ENCODE results near the gene SUGP1.
A peak's percentile ranks its signal among the peaks of the same experiment; 100 is the strongest.
"Not testable (repeated sequence)": the region's sequence is repeated elsewhere in the genome, so short reads cannot be mapped to it uniquely, and the experiment has no call there.

Gene SUGP1, protein sequence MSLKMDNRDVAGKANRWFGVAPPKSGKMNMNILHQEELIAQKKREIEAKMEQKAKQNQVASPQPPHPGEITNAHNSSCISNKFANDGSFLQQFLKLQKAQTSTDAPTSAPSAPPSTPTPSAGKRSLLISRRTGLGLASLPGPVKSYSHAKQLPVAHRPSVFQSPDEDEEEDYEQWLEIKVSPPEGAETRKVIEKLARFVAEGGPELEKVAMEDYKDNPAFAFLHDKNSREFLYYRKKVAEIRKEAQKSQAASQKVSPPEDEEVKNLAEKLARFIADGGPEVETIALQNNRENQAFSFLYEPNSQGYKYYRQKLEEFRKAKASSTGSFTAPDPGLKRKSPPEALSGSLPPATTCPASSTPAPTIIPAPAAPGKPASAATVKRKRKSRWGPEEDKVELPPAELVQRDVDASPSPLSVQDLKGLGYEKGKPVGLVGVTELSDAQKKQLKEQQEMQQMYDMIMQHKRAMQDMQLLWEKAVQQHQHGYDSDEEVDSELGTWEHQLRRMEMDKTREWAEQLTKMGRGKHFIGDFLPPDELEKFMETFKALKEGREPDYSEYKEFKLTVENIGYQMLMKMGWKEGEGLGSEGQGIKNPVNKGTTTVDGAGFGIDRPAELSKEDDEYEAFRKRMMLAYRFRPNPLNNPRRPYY

DNA sequence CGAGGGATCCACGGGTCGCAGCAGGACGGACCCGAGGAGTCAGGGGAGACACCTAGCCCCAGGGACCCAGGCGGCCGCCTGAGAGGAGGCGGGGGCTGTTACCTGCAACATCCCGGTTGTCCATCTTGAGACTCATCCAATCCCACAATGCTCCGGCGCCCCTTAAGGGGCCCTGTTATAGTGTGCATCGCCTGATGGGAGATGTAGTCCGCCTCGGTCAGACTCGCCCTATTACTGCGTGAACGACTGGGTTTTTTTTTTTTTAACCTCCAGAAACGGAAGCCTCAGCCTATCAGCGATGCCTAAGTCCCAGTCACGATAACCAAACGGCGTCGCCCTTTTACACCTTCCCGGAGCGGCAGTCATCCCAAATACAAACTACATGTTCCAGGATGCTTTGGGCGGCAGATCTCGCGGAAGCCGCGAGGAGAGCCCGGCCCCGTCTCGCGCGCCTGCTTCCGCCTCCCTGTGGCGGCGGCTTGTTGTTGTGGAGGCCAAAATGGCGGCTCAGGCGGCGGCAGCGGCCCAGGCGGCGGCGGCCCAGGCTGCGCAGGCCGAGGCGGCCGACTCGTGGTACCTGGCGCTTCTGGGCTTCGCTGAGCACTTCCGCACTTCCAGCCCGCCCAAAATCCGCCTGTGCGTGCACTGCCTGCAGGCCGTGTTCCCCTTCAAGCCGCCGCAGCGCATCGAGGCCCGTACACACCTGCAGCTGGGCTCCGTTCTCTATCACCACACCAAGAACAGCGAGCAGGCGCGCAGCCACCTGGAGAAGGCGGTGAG lies at the start of gene SUGP1, which contains the start of gene MAU2:
SUGP1 (minus strand) TSS at position 149 of the 780 bp plus-strand sequence; CDS start at position 136, 13 bp downstream.
MAU2 (plus strand) TSS at position 469 of the 780 bp plus-strand sequence; CDS start at position 500, 31 bp downstream.
- peak; percentile 90 to 91 for DNase-seq

DNA sequence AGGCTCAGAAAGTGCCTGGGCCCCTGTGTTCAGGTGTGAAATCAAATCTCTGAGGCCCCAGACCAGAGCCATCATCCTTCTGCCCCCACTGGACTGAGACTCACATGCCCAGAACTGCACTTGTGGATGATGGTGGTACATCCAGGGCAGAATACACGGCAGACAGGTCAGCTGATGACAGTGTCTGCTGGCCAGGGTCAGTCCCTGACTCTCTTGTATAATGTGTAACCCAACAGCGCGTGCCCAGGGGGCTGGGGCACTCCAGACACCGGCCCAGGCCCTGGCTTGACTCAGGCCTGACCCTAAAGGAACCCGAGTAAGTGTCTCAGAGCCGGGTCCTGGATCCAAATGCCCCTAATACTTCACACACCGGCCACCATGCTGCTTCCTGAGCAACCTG lies 47.8 kb upstream of the SUGP1 start:
- no peak for DNase-seq

DNA sequence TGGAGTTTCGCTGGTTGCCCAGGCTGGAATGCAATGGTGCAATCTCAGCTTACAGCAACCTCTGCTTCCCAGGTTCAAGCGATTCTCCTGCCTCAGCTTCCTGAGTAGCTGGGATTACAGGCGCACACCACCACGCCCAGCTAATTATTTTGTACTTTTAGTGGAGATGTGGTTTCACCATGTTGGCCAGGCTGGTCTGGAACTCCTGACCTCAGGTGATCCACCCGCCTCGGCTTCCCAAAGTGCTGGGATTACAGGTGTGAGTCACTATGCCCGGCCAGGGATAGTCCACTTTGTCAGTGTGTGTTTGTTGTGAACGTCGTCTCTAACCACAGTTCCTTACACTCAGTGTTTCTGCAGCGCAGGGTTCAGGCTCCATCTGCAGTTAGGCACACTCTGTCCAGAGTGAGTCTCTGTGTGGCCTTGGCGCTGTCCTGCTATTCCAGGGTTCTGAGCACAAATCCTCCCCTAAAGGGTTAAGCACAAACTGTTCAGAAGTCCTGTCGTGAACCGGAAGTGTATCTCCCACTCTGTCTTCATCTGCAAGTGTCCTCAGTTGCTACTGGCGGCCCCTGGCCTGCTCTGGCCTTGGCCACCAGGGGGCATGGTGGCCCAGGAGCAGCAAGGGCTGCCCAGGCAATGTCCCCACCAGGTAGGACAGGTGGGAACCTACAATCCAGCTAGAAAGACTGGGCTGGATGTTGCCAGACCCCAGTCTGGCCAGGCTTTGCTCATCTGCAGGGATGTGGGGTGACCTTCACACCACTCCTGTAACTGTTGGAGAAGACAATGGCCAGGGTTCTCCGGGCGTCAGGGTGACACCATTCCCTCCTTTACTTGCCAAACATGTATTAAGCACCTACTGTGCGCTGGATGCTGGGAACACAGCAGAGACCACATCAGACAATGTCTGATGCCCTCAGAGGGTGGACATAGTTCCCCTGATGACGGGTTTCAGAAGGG lies 46.4 kb upstream of the SUGP1 start:
- peak; percentile 91 to 93 for DNase-seq

DNA sequence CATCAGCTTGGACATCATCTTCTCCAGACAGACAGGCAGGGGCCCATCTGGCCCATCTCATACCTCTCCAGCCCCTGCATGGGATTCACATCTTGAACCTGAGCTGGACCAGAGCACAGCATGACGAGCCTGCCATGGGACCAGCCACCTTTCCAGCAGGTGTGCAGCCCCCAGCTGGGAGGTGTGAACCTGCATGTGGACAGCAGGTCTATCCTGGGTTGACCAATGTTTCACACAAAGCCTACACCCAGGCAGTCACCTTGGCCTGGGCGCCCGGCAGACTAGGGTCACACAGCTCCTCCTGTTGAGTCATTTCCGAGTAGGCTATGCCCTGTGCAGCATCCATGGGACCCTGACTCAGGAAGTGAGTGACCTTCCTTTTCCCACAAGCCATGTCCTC lies 41.8 kb upstream of the SUGP1 start:
- DNase-seq, result no peak

DNA sequence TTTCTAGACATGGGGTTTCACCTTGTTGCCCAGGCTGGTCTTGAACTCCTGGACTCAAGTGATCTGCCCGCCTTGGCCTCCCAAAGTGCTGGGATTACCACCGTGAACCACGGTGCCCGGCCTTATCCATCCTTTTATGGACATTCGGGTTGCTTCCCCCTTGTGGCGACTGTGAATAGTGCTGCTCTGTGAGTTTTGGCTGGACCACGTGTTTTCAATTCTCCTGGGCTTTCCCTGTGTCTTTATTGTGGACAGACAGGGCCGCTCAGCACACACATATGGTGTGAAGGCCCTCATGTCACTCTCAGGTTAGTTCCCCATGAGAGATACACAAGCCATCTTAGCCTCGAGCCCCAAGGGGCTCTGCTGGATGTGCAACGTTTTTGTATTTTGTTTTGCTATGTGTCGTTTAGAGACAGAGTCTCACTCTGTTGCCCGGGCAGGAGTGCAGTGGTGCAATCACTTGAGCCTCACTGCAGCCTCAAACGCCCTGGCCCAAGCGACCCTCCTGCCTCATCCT lies 40.8 kb upstream of the SUGP1 start:
- DNase-seq, result peak; percentile 65 to 71

DNA sequence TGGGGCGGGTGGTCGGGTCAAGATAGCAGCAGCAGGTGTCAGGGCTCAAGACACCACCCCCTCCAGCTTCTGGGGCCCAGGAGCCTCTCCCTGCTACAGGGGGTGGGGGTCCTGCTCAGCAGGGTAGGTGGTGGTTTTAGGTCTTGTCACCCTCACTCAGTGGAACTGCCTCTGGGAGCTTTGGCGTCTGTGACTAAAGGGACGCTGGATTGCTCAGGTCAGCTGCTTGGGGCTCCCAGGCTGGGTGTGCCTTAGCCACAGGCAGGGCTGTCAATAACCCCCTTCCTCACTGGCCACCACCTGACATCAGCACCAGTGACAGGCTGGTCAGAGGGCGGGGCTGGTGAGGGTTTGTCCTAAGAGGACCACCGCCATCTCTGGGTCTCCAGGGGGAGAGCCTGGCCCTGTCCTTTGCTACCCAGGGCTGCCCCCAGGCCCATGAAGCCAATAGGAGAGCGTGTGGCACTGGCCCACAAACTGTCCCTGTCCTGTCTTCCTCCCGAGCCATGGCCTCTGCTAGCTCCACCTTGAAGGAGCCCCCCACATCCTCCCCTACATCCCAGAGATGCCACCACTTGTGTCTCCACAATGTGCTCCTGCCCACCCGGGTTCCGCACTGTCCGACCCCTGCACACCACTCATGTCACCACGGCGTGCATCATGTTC lies 36.7 kb upstream of the SUGP1 start:
- DNase-seq, result no peak

DNA sequence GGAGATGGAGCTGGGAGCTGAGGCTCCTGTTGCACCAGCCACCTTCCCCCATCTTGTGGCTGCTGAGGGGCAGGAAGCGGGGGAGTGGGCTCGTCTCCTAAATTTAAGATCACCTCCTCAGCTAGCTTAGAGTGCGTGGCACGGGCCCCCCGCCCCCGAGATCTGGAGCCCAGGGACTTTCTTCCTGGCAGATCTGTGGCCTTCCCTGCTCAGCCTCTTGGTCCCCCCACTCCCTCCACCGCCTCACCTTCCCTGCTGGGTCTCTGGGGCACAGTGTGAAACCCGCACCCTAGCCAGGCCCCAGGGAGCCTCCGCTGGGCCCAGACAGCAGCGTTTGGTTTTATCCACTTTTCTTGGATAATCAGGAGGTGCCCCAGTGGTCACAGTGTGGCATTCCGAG lies 36.2 kb upstream of the SUGP1 start:
- DNase-seq, result no peak

DNA sequence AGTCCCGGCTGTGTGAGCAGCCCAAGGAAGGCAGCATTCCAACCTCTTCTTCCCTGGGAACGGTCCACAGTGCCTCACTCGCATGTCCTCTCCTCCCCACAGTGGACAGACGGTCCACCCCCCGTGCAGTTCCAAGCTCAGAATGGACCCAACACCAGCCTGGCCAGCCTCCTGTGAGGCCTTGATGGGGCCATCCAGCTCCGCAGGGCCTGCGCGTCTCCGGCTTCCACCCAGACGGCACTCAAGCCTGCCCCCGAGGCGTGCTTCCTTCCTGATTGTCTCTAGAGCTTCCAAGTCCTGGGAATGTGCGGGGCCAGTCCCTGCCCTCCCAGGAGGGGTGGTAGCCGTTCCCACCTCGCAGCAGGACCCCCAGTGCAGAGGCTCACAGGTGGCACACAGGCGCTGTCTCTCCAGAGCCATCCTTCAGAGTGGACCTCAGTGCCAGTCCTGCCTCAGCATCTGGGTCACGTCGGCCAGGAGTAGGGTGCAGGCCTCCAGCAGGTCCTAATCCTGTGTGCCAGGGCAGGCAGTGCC lies 35.4 kb upstream of the SUGP1 start:
- no peak for DNase-seq

DNA sequence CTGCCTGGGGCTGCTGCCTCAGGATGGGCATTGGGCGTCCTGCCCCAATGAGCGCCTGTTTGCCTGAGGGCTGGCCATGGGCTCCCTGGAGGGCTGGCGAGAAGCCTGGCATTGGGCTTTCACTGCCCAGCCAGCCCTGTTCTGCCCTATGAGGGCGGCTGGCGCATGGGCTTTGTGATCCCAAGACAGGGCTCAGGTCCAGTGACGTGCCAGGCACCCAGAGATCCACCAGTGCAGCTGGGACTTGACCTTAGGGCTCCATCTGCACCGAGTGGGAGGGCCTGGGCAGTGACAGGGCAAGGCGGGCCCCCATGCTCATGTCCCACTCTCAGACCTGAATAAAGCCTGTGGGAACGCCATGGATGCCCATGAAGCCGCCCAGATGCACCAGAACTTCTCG lies 34.6 kb upstream of the SUGP1 start:
- DNase-seq, result no peak

DNA sequence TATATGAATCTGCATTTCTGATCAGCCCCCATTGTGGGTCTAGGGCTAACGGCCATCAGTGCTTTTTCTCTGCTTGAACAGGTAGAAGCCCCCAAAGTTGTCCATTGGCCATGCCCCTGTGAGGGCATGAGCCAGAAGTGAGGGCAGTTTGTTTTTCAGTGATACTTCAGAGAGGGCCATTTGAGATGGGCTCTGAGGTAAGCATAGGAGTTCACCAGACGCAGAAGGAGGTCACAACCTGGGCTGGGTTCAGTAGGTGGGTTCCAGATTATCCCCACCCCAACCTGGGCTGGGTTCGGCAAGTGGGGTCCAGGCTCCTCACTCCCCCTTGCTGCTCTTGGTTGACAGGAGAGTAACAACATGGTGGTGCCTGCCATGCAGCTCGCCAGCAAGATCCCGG lies 33.7 kb upstream of the SUGP1 start:
- DNase-seq, result no peak

DNA sequence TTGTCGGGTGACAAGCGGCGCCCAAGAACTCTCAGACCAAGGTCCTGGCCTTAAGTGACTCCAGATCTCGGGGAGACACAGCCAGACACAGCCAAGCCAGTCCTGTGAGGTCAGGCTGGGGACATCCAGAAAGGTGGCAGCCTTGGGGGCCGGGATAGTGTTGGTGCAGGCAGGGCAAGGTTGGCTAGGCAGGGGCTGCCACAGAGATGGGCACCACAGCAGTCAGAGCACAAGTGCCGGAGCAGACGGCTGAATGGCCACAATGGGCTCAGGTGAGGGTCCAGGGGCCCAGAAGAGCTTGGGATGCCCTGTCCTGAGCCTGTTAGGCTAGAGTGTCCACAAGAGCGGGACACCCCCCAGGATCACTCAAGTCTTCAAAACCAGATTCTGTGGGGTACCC lies 32.5 kb upstream of the SUGP1 start:
- no peak for DNase-seq

DNA sequence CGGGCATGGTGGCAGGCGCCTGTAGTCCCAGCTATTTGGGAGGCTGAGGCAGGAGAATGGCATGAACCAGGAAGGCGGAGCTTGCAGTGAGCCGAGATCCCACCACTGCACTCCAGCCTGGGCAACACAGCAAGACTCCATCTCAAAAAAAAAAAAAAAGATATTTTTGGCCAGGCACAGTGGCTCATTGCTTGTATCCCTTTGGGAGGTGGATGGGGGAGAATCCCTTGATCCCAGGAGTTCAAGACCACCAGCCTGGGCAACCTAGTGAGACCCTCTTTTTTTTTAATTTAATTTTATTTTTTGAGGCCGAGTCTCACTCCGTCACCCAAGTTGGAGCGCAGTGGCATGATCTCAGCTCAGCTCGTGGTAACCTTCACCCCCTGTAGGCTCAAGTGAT lies 30.4 kb upstream of the SUGP1 start:
- not testable (repeated sequence) for DNase-seq

DNA sequence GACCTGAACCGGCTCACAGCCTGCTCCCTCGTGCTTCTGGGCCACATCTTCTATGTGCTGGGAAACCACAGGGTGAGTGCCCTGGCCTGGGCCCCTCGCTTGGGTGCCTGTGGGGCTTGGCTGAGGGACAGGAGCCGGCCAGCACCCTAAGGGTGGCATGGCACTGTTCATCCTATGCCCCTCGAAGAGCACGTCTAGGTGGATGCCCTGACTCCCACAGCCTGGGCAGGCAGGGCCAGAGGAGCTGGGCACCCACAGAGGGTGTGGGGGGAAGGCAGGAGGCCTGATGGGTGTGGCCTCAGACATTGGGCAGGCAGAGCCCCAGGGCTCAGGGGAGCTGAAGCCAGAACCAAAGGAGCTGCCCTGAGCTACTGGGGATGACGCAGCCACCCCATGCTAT lies 29.1 kb upstream of the SUGP1 start:
- no peak for DNase-seq

DNA sequence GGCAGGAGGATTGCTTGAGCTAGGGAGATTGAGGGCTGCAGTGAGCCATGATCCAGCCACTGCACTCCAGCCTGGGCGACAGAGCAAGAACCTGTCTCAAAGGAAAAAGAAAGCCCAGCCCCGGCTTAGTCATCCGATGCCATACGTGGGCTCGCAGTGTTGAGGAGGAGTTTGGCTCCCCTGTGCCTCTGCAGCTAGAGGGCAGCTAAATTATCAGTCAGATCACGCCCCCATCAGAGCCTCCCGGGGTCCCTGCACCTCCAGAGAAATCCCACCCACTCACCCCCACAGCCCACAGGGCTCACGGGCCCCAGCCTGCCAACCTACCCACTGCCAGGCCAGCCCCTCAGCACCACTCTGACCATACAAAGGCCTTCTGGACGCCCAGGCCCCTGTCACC lies 28.0 kb upstream of the SUGP1 start:
- no peak for DNase-seq

DNA sequence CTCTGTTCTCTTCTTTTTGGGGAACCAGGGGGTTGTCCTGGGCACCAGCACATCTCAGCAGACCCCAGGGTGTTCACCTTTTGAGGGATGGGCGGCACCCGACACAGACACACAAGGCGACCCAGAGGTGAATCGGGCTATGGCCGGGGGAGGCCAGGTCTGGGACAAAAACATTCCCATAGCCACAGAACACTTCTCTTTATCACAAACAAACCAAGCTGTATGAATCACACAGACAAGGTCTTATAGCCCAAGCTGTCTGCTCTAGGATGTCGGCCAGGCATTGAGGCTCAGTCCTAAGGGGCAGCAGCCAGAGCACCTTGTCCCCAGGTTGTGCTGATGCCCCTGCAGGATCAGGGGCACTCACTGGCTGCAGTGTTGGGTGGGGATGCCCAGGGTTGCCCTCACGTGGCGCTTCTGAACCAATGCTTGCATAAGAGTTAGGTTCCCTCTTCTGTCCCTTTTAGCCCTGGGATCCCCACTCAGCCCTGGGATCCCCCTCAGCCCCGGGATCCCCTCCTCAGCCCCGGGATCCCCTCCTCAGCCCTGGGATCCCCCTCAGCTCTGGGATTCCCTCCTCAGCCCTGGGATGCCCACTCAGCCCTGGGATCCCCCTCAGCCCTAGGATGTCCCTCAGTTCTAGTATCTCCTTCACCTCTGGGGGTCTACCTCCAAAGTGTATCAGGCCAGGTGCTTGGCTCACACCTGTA lies 27.2 kb upstream of the SUGP1 start:
- no peak for DNase-seq

DNA sequence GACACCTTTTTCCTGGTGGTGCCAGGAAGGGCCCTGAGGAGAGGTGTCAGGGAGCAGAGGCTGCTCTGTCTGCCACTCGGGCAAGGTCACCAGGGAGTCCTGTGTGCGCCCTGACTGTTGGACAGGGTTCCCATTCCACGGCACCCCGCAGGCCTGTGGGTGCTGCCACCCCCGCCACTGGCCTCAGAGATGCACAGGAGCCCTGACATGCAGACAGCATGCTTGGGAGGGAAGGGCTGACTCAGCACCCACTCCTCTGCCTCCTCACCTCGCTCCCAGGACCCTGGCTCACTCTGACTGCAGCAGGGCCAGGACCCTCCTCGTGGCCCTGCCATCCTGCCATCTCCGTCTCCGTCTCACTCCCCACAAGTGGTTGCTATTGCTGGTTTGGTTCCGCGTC lies 25.7 kb upstream of the SUGP1 start:
- DNase-seq, result no peak

DNA sequence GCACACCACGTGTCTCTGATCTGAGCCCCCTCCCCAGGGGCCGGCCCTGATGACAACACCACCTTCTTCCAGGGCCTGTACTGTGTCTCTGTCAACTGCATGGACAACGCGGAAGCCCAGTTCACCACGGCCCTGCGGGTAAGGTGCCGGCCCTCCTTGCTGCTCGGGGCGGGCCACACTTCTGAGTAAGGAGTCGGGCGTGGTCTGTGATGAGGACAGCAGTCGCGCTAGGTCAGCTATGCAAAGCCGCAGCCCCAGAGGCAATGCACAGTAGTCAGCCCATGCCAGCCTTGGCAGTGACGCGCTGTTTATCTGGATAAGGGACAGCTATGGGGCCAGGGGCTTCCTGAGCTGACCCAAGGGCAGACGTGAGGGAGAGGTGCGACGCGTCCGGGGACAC lies 24.9 kb upstream of the SUGP1 start:
- no peak for DNase-seq

DNA sequence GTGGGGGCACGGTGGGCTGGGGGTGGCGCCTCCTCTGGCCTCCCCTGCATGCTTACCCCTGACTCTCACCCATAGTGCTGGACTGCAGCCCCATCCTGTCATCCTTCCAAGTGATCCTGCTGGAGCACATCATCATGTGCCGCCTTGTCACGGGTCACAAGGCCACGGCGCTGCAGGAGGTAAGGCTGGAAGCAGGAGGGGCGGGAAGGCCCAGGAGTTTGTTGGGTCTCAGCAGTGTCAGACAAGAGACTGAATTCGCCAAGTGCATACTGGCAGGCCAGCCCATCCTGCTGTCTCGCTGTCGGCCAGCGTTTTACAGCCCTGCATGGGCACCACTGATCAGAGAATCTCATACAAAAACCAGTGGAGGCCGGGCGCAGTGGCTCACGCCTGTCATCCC lies 23.5 kb upstream of the SUGP1 start:
- DNase-seq, result no peak

DNA sequence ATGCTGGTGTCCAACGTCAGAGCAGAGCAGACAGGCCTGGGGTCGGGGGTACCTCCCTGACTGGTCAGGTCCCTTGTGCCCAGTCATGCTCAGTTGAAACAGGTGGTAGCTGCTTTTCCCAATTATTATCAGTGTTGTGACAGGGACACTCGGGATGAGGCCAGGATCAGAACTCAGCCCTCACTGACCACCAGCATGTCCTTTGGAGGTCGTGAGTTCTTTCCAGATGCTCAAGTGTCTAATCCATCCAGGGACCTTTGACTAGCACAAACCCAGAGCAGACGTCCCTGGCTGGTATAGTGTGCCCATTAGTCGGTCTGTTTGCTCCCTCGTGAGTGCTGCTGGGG lies 22.7 kb upstream of the SUGP1 start:
- DNase-seq, result no peak

DNA sequence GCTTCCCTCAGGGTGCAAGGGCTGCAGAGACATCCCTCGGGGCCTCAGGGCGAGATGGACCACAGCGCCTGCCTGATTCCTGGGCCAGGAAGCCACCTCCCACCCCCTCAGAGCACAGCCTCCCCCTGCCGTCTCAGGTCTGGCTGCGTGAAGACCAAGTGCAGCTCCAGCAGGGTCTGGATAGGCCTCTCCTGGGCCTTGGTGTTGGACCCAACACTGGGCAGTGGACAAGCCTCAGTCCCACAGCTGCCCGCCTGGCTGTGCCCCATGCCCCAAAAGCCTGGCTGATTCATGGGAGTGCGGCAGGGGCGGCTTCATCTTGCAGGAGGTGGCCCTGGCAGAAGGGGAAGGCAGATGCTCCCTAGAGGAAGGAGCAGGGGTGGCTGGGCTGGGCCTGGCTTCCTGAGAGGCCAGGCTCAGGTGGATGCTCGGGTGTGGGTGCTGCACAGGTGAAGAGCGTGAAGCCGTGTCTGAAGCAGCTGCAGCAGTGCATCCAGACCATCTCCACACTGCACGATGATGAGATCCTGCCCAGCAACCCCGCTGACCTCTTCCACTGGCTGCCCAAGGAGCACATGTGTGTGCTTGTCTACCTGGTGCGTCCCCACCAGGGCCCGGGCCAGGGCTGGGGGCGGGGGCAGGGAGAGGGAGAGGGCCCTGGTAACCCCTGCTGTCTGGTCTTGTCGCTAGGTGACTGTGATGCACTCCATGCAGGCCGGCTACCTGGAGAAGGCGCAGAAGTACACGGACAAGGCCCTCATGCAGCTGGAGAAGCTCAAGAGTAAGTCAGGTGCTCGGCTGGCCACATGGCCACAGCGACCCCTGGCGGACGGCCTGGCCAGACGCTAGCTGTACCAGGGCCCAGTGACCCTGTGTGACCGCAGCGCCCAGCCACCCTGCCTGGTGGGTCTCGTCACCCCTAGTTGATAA lies 22.0 kb upstream of the SUGP1 start:
- DNase-seq, result peak; percentile 43 to 67
